Stimulated activated CD8-positive, alpha-beta memory T cell treated with anti-CD3 and anti-CD28 coated beads, Interleukin-4, amount 100 ng/mL, for 1 hour (primary cell): ENCODE results near the gene HDAC4.

Experiments
- DNase-seq, 2 donors: peaks; one replicate each; pipeline ENCODE4 v3.0.0-alpha.2; 2020; ENCODE audit warnings: low read depth in 2 of 2, low spot score in 1 of 2

Gene HDAC4

GRCh38 chr2:239299218-239299939 lies 101.4 kb downstream of the HDAC4 start:
- DNase-seq = no peak

- DNase-seq = peak; percentile 32 to 54
Measured at GRCh38 chr2:239298116-239298804, 102.6 kb downstream of the HDAC4 start.

GRCh38 chr2:239297142-239298004 lies 103.4 kb downstream of the HDAC4 start:
- no peak for DNase-seq

- DNase-seq = no peak
Measured at GRCh38 chr2:239296020-239296932, 104.5 kb downstream of the HDAC4 start.

DNA sequence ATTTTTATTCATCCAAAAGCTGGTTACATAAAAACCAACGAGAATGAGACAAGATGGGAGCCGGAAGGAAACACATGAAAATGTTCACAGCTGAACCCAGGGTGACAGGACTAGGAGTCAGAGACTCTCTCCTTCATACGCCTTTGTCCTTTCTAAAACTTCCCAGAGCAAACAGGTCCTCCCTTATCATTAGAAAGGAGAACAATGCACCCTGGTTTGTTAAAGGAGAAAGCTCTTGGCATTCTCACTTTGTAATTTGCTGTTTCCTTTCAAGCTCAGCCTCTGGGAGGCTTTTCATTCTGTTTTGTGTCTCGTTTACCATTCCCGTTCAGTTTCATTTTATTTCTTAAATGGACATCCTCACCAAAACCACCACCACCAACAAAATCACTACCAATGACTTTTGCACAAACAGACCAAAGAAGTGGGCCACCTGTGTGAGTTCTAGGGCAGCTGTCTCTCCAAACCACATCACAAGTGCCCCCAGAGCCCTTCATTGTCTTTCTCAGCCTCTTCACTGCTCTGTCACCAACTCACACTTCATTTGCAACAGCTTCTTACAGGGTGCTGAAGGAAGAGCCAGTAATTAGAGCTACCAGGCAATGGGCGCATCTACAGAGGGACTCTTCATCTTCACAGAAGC lies 105.3 kb downstream of the HDAC4 start:
- no peak for DNase-seq

DNA sequence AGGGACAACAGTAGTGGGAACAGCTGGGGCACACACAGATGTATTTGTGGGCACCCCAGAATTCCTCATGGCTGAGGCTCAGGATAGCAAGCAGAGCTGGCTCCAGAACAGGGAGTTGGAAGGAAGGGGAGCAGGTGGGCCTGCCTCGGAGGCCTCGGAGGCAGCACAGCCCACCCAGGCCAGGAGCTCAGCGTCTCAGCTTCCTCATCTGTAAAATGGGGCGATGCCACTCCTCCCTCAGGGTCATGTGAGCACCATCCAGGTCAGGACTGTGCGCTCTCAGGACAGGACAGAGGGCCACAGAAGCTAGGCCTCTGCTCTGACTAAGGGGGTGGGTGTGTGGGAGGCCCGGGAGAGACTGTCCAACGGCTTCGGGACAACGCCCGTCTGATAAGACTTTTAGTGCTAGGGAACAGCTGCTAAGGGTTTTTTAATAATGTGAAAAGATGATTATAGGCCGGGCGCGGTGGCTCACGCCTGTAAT lies 106.2 kb downstream of the HDAC4 start:
- no peak for DNase-seq

DNA sequence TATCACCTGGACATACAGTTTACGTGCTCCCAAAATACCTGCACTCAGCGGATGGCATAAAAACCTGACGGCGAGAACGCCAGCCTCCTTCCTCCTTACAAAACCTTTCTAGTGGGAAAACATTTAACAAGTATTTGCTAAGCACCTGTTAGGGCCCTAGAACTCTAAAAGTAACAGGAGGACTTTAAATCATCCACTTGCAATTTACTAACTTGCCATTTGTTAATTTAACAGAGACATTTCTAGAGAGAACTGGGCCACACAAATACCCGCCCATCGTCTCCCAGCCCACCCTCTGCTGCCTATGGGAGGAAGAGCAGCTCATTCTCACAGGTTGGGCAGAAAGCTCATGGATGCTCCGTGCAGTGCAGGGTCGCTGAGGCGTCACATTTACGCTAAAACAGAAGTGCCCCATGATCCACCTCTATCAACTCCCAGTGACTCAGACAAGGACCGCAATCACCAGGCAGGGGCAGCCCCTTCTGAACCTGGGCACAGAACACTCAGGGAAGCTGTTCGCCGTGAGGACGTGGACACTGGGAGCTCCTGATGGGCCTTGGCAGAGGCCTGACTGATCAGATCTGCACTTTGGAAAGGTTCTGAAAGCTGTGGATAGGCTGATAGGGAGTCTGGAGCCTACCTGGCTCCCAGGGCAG lies 106.9 kb downstream of the HDAC4 start:
- DNase-seq = no peak

- no peak for DNase-seq
Measured at GRCh38 chr2:239292959-239293774, 107.7 kb downstream of the HDAC4 start.

GRCh38 chr2:239292531-239292930 lies 108.3 kb downstream of the HDAC4 start:
- DNase-seq = no peak

DNA sequence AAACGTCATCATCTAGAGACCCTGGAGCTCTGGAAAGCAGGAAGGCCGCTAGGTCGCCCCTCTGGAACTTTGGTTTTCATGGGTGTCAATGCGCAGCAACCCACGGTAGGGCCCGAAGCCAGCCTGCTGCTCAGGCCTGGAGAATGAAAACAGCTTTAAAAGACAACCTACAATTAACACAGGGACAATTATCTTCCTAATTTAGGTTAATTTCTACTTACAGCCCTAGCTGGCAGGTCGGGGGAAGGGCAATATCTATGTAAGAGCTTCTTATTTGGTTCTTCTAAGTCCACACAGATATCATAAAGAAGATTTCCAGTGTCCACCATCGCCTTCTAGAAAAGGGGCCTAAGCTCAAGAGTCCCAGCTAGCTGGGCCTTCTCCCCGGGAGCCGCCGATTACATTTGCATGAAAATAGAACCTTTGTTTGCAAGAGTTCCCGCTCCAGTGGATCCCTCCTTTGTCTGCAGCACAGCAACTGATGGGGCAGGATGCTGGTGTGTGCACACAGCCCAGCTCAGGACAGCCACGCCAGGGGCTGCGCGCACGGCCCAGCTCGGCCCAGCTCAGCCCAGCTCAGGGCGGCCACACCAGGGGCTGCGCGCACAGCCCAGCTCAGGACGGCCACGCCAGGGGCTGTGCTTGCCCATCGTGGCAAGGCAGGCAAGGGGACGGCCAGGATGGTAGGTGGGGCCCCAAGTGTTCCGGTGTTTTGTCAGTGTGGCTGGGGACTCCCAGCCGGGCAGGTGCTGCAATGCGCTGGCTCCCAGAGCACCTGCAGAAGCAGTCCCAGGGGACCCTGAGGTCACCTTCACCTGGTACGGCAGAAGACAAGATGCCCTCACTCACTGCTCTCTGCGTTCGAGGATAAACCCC lies 109.1 kb downstream of the HDAC4 start:
- DNase-seq = no peak

DNA sequence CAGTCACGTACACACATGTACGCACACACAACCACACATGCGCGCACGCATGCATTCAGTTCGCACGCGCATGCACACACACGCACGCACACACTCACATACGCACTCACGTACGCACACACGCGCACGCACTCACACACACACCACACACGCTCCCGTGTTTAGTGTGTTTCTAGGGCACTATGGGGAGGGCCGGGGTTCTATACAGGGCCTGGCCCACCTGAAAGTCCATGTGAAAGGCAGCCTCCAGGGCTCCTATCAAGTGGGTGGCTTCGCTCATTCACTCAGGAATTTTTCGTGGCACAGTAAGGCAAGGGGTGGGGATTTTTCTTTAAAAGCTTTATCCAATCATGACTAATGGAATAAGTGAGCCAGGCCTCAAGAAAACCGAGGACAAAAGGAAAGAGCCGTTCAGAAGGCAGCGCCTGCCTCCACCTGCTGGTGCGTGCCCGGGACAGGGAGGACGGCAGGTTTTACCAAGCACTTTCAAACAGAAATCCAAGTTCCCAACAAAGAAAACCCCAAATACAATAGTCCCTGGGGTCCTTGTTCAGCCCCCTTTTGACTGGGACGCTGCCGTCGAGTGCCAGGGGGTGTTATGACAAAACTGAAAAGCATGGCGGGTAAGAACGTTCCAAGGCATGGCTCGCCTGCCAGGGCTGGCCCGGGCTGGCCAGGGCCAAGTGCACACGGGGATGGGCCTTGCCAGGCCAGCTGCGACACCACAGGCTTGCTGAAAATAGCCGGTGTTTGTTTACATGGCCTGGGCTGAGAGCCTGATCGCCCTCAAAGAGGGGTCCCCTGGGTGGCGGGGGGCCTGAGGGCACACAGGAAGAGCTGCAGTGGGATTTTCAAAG lies 110.0 kb downstream of the HDAC4 start:
- DNase-seq = no peak

GRCh38 chr2:239289545-239289944 lies 111.3 kb downstream of the HDAC4 start:
- DNase-seq = no peak

DNA sequence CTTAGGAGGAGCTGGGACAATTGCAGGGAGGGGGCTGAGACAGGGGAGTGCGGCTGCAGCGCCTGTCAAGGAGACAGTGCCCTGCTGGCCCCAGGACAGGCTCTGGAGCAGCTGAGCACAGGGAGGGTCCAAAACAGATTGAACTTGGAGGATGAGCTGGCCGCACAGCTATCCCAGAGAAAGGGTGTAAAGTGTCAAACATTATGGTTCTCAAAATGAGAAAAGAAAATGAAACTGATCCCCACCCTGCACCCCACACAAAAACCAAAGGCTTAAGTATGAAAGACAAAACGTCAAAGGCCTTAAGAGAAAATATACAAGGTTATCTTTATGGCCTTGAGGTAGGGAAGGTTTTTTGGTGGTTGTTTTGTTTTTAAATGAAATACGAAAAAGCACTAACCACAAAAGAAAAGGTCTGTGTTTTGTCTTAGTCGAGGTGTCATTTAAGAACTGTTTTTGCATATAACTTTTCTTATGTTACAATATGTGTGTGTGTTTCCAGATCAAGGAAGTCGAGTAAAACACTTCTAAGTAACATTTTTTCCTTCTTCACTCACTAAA lies 111.8 kb downstream of the HDAC4 start:
- DNase-seq = no peak

GRCh38 chr2:239288237-239288636 lies 112.6 kb downstream of the HDAC4 start:
- DNase-seq = no peak

GRCh38 chr2:239287461-239287860 lies 113.4 kb downstream of the HDAC4 start:
- no peak for DNase-seq

DNA sequence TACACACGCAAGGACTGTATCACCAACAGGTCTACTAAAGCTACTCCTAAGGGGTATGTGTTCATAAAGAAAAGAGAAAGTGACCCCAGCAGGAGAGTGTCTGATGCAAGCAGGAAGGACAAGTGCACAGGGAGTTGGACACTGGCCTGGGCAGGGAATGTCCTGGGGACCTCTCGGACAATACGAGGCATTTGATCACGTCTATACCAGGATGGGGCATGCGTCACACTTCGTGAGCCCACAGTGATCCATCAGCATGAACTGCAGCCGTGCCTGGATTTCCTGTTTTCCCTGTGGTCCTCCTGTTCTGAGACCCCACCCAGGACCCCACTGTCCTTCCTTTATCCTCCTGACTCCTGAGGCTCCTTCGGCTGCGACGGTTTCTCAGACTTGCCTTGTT lies 113.9 kb downstream of the HDAC4 start:
- DNase-seq = no peak

- DNase-seq = no peak
Measured at GRCh38 chr2:239285932-239286230, 114.9 kb downstream of the HDAC4 start.
